Activated CD4-positive, alpha-beta T cell treated with anti-CD3 and anti-CD28 coated beads, Interleukin-2, amount 10 ng/mL, durations not matched to agents 7 days and 5 days (primary cell): ENCODE data around the gene SGCD. TPM values are rescaled to one million over a fixed set of nuclear protein-coding genes. Genes with fewer than 3 reads are reported as not detected.

Experiments
- CTCF ChIA-PET: fragments of 350-600 bp; sonication (Branson Sonifier 250); formaldehyde crosslinking; loops from one replicate; lab custom pipeline; 2021; ENCODE audit warnings: antibody characterized with exemption; lab: Charles Lee
- POLR2A ChIA-PET: fragments of 350-600 bp; sonication (Branson Sonifier 250); formaldehyde crosslinking; loops from one replicate; lab custom pipeline; 2021; ENCODE audit warnings: antibody characterized with exemption; lab: Charles Lee
- DNase-seq: peaks from one replicate; pipeline ENCODE4 v3.0.0-alpha.2; 2020
- H3K27ac Mint-ChIP-seq: one replicate; pipeline ENCODE4 v1.8.0; 2021; ENCODE audit warnings: mild to moderate bottlenecking, moderate library complexity, mixed read lengths
- H3K27me3 Mint-ChIP-seq: one replicate; pipeline ENCODE4 v1.8.0; 2021; ENCODE audit warnings: mixed read lengths
- H3K36me3 Mint-ChIP-seq: one replicate; pipeline ENCODE4 v1.8.0; 2021; ENCODE audit warnings: low read depth, mixed read lengths
- H3K4me1 Mint-ChIP-seq: one replicate; pipeline ENCODE4 v1.8.0; 2021; ENCODE audit warnings: mixed read lengths
- H3K4me3 Mint-ChIP-seq: one replicate; pipeline ENCODE4 v1.8.0; 2021; ENCODE audit warnings: mild to moderate bottlenecking, moderate library complexity, mixed read lengths
- H3K9me3 Mint-ChIP-seq: one replicate; pipeline ENCODE4 v1.8.0; 2021; ENCODE audit warnings: mixed read lengths
- total RNA-seq, 2 experiments: library from RNA; stranded (reverse); gene quantifications; one replicate each; pipeline ENCODE4 v1.2.3, GENCODE V29; 2021

SGCD gene
- total RNA-seq, 2 experiments from 2014 or later: not detected

DNA sequence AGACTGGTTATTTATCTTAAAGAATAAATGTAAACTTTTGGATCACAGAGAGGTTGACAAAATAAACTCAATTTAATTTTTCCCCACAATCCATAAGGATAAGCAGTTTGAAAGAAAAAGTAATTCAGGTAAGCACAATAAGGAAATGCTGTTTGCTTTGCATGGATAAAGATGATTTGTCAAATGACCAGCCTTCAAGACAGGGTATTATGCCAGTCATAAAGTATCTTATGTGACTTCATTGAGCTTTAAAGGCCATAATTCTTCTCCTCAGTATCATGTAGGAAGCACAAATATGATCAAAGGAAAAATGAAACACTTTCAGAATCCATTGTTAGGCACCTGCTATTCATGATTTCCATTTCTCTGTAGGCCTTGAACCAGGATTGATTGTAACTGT is 342.5 kb downstream of the SGCD start:
- POLR2A ChIA-PET: no interaction called here
- Mint-ChIP-seq H3K4me1 (no peaks in the 10 kb centered on the region), H3K4me3 (no peak overlapping the region), H3K27me3 (peaks cover 6% of the 10 kb centered on the region), H3K9me3 (no peaks in the 10 kb centered on the region), H3K36me3 (no peaks in the 10 kb centered on the region), H3K27ac (no peak overlapping the region)
- no peak for DNase-seq
- CTCF ChIA-PET: no interaction called here

DNA sequence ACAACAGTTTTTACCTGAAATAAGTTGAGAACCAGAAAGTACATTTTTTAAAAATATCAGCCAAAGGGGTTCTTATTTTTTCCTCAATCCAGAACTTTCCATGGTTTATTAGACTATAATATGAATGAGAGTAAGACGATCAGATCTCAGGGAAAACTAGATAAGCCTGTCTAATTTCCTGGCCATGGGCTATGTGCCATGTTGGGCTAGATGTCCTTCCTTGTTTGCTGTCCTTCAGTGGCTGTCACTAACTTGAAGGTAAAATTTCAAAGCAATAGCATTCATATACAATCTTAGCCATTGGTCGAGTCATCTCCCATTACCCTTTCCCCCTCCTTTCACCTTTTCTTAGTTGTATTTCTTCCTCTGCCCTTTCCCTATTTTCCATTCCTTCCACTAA is 343.7 kb downstream of the SGCD start:
- H3K27ac Mint-ChIP-seq: no peak overlapping the region
- CTCF ChIA-PET: interaction anchor here (0.9 kb wide), 1 partner anchor 17 kb away, joined by 3 read pairs; no protein-coding TSS in a partner anchor
- H3K9me3 Mint-ChIP-seq: no peaks in the 10 kb centered on the region
- no peaks in the 10 kb centered on the region for H3K4me1 Mint-ChIP-seq
- no peaks in the 10 kb centered on the region for H3K36me3 Mint-ChIP-seq
- no peak overlapping the region for H3K4me3 Mint-ChIP-seq
- POLR2A ChIA-PET: no interaction called here
- H3K27me3 Mint-ChIP-seq: peaks cover 4% of the 10 kb centered on the region
- DNase-seq: no peak

DNA sequence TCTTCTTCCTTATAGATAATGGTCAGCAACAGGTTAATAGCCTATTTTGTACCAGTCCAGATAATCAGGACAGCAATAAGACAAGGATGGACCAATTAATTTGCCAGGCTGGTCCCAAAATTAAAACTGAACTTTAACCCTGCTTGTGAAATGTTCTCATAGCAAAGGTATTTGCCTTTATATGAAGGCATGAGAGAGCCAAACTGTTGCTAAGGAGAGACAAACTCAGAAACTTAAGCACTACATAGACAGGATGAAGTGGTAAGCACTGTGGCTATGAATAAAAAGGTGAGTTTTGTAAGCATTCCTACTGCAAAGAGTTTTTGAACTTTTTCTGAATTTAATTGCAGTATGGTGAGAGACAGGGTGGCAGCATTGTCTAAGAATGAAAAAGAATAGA is 348.4 kb downstream of the SGCD start:
- no peak overlapping the region for H3K4me3 Mint-ChIP-seq
- no peaks in the 10 kb centered on the region for H3K4me1 Mint-ChIP-seq
- POLR2A ChIA-PET: no interaction called here
- H3K27me3 Mint-ChIP-seq: peaks cover 11% of the 10 kb centered on the region
- no peak for DNase-seq
- H3K36me3 Mint-ChIP-seq: no peaks in the 10 kb centered on the region
- no peaks in the 10 kb centered on the region for H3K9me3 Mint-ChIP-seq
- CTCF ChIA-PET: no interaction called here
- H3K27ac Mint-ChIP-seq: no peak overlapping the region

DNA sequence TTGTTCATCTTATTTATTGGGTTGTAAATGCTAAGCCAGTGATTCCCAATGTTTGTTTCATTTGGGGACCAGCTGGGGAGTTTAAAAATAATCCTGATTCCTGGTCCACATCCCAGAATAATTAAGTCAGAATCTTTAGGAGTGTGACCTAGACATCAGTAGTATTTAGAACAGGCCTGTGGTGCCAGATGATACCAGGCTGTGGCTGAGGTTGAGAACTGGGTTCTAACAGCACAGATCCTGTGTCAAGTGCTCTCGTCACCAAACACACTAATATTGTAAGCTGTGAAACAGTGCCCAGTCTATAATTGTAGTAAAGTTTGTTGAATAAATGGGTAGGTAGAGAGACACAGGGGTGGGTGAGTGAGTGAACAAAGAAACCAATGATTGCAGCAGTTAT is 351.0 kb downstream of the SGCD start:
- Mint-ChIP-seq H3K4me1 (no peaks in the 10 kb centered on the region), H3K27ac (no peak overlapping the region), H3K9me3 (no peaks in the 10 kb centered on the region), H3K27me3 (peaks cover 19% of the 10 kb centered on the region), H3K4me3 (no peak overlapping the region), H3K36me3 (no peaks in the 10 kb centered on the region)
- ChIA-PET POLR2A (no interaction called here), CTCF (no interaction called here)
- DNase-seq: no peak

DNA sequence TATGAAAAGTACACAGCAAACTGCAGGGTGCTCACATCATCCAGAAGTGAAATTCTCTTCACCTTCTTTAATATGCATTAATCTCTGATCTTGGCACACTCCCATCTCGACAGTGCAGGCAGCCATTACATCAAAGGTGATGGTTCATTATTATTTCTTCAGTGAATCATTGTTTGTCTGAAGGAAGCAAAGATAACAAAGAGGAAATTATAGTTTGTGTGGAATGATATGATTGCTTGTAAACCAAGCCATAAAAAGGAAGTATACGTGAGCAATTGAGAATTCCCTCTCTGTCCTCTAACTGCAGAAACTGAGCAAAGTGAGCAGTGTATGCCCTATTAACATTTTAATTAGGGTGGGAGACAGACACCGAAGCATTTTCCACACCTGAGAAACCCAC is 351.5 kb downstream of the SGCD start:
- no peaks in the 10 kb centered on the region for H3K9me3 Mint-ChIP-seq

DNA sequence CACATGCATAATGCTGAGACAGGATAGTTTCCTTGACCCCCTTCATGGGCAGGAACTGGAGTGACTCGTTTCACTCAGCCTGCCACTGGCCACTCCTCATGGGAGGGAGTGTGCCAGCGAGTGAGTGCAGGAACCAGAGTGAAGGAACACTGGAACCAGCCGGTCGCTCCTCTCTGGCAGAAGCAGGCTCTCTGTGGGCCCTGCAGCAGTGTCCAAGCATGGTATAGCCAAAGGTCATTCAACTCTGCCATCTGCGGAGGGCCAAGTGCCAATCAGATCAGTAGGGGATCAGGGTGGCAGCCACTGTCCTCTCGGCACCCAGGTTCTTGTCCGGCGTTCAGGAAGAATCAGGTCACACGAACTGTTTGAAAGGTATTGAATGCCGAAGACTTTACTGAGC is 353.9 kb downstream of the SGCD start:
- Mint-ChIP-seq H3K9me3 (no peaks in the 10 kb centered on the region), H3K4me3 (no peak overlapping the region), H3K4me1 (no peaks in the 10 kb centered on the region), H3K27me3 (peaks cover 38% of the 10 kb centered on the region), H3K36me3 (no peaks in the 10 kb centered on the region), H3K27ac (no peak overlapping the region)
- no peak for DNase-seq
- POLR2A ChIA-PET: no interaction called here
- CTCF ChIA-PET: no interaction called here

More for the DNA sequence above, 351.5 kb downstream of the SGCD start:
- ChIA-PET CTCF (no interaction called here), POLR2A (no interaction called here)
- DNase-seq: no peak
- no peaks in the 10 kb centered on the region for H3K4me1 Mint-ChIP-seq
- no peaks in the 10 kb centered on the region for H3K36me3 Mint-ChIP-seq
- H3K27ac Mint-ChIP-seq: no peak overlapping the region
- H3K27me3 Mint-ChIP-seq: peaks cover 24% of the 10 kb centered on the region
- H3K4me3 Mint-ChIP-seq: no peak overlapping the region

DNA sequence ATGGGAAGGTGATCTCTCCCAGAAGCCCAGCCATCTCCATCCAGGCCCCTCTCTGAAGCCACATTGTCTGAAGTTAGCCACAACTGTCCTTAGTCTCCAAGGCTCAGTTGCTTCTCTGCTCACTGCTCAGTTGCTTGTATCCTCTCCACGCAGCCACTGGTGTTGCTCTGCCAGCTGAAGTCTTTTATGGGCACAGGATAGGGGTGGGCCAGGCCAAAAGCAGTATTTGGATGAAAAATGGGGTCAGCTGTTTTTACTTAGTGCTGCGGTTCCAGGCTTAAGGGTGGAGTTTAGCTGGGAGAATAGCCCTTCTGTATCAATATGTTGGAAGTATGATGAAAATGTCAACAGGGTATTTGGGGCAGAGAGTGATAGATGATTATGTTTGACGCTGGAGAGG is 354.3 kb downstream of the SGCD start:
- no peak for DNase-seq
- Mint-ChIP-seq H3K4me3 (no peak overlapping the region), H3K27me3 (peaks cover 40% of the 10 kb centered on the region), H3K27ac (no peak overlapping the region), H3K36me3 (no peaks in the 10 kb centered on the region), H3K9me3 (no peaks in the 10 kb centered on the region), H3K4me1 (no peaks in the 10 kb centered on the region)
- CTCF ChIA-PET: no interaction called here
- POLR2A ChIA-PET: no interaction called here

DNA sequence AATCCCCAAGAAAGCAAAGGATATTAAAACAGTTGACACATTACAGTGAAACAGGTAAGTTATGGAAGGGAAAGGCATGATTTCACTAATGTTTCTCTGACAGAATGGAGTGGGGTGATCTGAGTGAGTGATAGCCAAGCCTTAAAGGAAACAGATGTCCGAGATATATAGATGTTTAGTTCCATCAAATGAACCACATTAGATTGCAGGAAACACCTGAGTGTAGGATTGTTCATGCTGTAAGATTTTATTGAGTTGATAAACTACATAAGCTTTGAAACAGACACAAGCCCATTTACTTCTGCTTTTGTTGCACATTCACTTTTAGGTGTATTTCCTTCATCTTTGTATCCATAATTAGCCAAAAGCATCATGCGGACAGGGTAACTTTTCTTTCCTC is 356.0 kb downstream of the SGCD start:
- no peak overlapping the region for H3K4me3 Mint-ChIP-seq
- H3K27me3 Mint-ChIP-seq: peaks cover 54% of the 10 kb centered on the region

DNA sequence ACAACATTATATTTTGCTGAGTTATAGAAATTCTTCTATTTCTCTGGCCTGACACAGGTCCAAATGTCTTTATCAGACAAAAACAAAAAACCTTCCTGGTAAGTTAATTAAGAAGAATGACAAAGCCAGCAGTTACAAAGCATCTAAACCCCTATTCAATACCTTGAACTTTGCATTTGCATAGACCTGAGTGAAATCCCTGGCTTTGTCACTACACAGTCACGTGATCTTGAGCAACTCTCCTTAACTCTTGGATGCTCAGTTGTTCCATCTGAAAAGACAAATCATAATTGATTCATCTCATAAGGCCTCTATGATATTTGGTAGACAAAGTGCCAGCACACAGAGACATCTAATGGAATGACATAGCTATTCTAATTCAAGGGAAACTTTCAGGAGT is 356.5 kb downstream of the SGCD start:
- POLR2A ChIA-PET: no interaction called here
- Mint-ChIP-seq H3K27ac (no peak overlapping the region), H3K9me3 (no peaks in the 10 kb centered on the region), H3K27me3 (peaks cover 58% of the 10 kb centered on the region), H3K36me3 (no peaks in the 10 kb centered on the region), H3K4me3 (no peak overlapping the region), H3K4me1 (no peaks in the 10 kb centered on the region)
- CTCF ChIA-PET: no interaction called here
- no peak for DNase-seq

More for the DNA sequence above, 356.0 kb downstream of the SGCD start:
- DNase-seq: no peak
- CTCF ChIA-PET: interaction anchor here (1.1 kb wide), 1 partner anchor 10 kb away, joined by 3 read pairs; no protein-coding TSS in a partner anchor
- Mint-ChIP-seq H3K36me3 (no peaks in the 10 kb centered on the region), H3K9me3 (no peaks in the 10 kb centered on the region), H3K27ac (no peak overlapping the region), H3K4me1 (no peaks in the 10 kb centered on the region)
- POLR2A ChIA-PET: no interaction called here

DNA sequence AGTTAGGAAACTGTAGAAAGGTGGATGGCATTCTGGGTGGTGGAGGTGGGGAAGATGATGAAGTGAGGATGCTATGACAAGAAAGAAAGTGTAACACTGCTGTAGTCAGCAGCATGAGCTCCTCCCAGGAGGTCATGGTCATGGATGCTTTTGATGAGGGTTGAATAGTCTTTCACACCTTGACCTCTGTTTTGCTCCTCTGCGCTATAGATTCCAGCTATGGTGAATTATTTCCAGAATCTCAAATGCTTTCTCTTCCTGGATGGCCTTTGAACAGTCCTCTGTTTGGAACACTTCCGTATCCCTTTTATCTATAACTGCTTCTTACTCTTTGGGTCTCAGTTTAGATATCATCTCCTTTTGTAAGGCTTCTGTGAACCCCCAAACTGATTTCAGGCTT is 357.3 kb downstream of the SGCD start:
- Mint-ChIP-seq H3K36me3 (no peaks in the 10 kb centered on the region), H3K27ac (no peak overlapping the region), H3K4me3 (no peak overlapping the region), H3K27me3 (peaks cover 59% of the 10 kb centered on the region), H3K4me1 (no peaks in the 10 kb centered on the region), H3K9me3 (no peaks in the 10 kb centered on the region)
- ChIA-PET CTCF (no interaction called here), POLR2A (no interaction called here)
- no peak for DNase-seq

DNA sequence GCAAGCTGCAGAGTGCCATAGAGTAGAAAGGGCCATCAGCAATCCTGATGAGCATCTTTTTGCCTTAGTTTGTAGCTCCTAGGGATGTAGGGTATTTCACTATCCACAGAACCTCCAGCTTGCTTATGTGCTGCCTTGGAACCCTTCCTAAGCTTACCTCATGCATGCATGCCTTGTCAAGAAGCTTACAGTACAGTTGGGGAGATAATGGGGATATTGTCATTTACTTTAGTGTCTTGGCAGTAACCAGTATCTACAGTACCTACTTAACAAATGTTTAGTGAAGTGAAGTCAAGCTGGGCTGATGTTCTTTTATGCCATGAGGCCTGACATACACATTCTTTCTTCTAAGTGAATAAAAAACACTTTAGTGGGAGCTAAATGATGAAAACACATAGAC is 358.5 kb downstream of the SGCD start:
- no peak overlapping the region for H3K27ac Mint-ChIP-seq
- no peak for DNase-seq
- no peaks in the 10 kb centered on the region for H3K36me3 Mint-ChIP-seq
- peaks cover 62% of the 10 kb centered on the region for H3K27me3 Mint-ChIP-seq
- CTCF ChIA-PET: interaction anchor here (0.9 kb wide), 1 partner anchor 19 kb away, joined by 3 read pairs; no protein-coding TSS in a partner anchor
- H3K4me3 Mint-ChIP-seq: no peak overlapping the region
- no peaks in the 10 kb centered on the region for H3K9me3 Mint-ChIP-seq
- POLR2A ChIA-PET: no interaction called here
- no peaks in the 10 kb centered on the region for H3K4me1 Mint-ChIP-seq

DNA sequence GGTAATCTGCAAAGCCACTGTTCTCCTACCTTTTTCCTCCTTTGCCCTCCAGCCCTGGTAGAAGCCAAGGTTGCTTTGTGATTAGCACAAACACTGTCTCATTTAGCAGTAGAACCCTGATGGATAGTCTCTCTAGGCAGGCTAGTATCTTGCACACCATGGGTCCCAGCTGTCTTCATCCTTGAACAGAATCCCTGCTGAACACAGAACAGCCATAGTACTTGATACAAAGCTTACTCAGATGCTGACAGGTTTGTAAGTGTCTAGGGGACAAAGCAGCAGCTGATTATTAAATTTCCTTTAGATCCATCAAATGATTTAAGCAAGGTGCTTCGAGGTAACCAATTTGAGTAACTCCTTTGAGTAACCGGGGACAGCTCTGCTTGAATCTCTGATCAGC is 359.4 kb downstream of the SGCD start:
- H3K4me1 Mint-ChIP-seq: no peaks in the 10 kb centered on the region
- no peaks in the 10 kb centered on the region for H3K9me3 Mint-ChIP-seq
- POLR2A ChIA-PET: no interaction called here
- peaks cover 63% of the 10 kb centered on the region for H3K27me3 Mint-ChIP-seq
- CTCF ChIA-PET: no interaction called here
- no peak overlapping the region for H3K27ac Mint-ChIP-seq
- H3K4me3 Mint-ChIP-seq: no peak overlapping the region
- H3K36me3 Mint-ChIP-seq: no peaks in the 10 kb centered on the region
- no peak for DNase-seq

DNA sequence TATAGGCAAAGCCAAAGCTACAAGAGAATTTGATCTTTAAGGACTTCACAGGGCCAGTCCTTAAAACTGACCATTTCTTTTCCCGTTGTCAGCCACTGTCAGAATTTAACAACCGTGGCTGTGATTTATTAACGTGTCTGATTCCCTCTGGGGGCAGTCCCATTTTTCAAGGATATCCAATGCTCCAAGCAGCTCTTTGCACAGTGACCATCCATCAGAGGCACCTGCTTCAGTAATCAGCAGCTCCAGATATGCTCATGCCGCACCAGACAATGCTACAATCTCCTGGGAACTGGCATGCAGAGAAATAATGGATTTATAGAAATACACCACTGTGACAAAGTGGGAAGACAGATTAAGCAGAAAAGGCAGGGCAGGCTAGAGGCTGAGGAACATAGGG is 359.8 kb downstream of the SGCD start:
- CTCF ChIA-PET: interaction anchor here (0.8 to 1.5 kb wide), 3 partner anchors 16 to 49 kb away, joined by 3 read pairs; no protein-coding TSS in a partner anchor
- Mint-ChIP-seq H3K27me3 (peaks cover 61% of the 10 kb centered on the region), H3K4me3 (no peak overlapping the region), H3K4me1 (no peaks in the 10 kb centered on the region), H3K36me3 (no peaks in the 10 kb centered on the region), H3K9me3 (no peaks in the 10 kb centered on the region), H3K27ac (no peak overlapping the region)
- DNase-seq: no peak
- POLR2A ChIA-PET: no interaction called here

DNA sequence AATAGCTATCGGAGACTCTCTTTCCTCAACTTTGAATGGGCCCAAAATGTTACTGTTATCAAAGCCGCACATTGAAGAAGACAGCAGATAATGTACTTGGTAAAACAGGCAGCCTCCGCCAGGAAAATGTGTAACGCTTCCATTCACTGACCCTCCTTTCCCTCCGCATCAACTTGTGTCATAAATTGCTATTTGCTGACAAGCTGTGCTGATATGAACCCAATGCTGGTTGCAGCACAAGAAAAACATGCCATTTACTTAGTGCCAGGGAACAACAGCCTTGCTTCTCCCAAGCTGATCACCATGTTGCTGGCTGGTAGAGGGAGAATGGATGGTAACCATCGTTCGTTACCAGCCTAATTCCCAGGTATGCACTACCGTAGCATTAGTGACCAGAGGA is 360.6 kb downstream of the SGCD start:
- DNase-seq: no peak
- Mint-ChIP-seq H3K4me1 (no peaks in the 10 kb centered on the region), H3K9me3 (no peaks in the 10 kb centered on the region), H3K4me3 (no peak overlapping the region), H3K27me3 (peaks cover 61% of the 10 kb centered on the region), H3K36me3 (no peaks in the 10 kb centered on the region), H3K27ac (no peak overlapping the region)
- POLR2A ChIA-PET: no interaction called here
- CTCF ChIA-PET: interaction anchor here (0.8 to 1.5 kb wide), 3 partner anchors 17 to 48 kb away, joined by 3 read pairs; no protein-coding TSS in a partner anchor
